Astrocyte of the spinal cord (primary cell): ENCODE results near the gene ABCC2.
A peak's percentile ranks its signal among the peaks of the same experiment; 100 is the strongest.
"Not testable (repeated sequence)": the region's sequence is repeated elsewhere in the genome, so short reads cannot be mapped to it uniquely, and the experiment has no call there.

Experiments used
- DNase-seq: peaks from one replicate; pipeline ENCODE4 v3.0.0; 2011; ENCODE audit warnings: low read depth, low spot score
- H3K4me3 ChIP-seq: 2 replicates; pipeline ENCODE4 v1.5.1; 2011; ENCODE audit warnings: low read depth, mild to moderate bottlenecking, low read length, moderate library complexity
- in situ Hi-C: cut with HindIII; loops from 2 replicates; pipeline ENCODE4 v1.10.0; 2017; ENCODE audit warnings: low sequenced_read_pairs
- TF ChIP-seq, protein P1 (sequence below): IDR thresholded peaks from 2 replicates; pipeline ENCODE4 v1.5.1; 2012; ENCODE audit warnings: low read depth, mild to moderate bottlenecking, low read length, inconsistent platforms

Gene ABCC2

DNA sequence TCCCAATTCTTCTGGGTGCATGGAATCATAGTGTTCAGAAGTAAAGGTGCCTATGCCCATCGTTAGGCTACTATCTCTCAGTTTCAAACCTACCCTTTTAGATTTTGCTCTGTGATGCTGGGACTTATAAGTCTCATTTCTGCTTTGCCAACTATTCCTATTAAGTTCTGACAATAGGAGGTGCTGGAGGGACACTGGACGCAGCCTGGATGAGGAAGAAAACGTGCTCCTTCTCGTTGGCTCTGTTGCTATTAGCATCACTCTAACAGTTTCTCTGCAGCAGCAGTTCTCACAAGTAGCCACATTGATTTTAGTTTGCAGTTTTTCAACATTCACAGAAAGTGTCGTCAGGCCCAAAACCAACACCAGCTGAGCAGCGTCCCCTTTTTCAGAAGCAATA, 72.4 kb downstream of the ABCC2 start:
- peak; percentile 85 for DNase-seq
- in situ Hi-C loops = no loop called here
- no peak overlapping the region for H3K4me3 ChIP-seq
- TF ChIP-seq, protein P1, sequence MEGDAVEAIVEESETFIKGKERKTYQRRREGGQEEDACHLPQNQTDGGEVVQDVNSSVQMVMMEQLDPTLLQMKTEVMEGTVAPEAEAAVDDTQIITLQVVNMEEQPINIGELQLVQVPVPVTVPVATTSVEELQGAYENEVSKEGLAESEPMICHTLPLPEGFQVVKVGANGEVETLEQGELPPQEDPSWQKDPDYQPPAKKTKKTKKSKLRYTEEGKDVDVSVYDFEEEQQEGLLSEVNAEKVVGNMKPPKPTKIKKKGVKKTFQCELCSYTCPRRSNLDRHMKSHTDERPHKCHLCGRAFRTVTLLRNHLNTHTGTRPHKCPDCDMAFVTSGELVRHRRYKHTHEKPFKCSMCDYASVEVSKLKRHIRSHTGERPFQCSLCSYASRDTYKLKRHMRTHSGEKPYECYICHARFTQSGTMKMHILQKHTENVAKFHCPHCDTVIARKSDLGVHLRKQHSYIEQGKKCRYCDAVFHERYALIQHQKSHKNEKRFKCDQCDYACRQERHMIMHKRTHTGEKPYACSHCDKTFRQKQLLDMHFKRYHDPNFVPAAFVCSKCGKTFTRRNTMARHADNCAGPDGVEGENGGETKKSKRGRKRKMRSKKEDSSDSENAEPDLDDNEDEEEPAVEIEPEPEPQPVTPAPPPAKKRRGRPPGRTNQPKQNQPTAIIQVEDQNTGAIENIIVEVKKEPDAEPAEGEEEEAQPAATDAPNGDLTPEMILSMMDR = peak; percentile 64

DNA sequence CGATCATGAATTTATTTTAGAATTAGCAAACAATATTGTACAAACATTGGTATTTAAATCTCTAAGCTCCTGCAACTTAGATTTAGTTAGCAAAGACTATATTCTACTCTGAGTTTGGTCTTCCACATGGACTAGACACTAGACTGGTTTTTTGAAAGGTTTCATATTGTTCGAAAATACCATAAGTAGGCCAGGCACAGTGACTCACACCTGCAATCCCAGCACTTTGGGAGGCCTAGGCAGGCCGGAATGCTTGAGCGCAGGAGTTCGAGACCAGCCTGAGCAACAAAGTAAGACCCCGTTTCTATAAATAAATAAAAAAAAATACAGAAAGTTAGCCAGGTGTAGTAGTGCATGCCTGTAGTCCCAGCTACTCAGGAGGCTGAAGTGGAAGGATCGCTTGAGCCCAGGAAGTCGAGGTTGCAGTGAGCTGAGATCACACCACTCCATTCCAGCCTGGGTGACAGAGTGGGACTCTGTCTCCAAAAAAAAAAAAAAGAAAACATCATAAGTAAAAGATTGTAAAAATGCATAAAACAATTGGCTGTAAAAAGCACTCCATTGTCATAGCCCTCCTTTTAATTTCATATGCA, 73.1 kb downstream of the ABCC2 start:
- no peak overlapping the region for H3K4me3 ChIP-seq
- TF ChIP-seq, protein P1 = no peak
- in situ Hi-C loops = no loop called here
- DNase-seq = no peak

DNA sequence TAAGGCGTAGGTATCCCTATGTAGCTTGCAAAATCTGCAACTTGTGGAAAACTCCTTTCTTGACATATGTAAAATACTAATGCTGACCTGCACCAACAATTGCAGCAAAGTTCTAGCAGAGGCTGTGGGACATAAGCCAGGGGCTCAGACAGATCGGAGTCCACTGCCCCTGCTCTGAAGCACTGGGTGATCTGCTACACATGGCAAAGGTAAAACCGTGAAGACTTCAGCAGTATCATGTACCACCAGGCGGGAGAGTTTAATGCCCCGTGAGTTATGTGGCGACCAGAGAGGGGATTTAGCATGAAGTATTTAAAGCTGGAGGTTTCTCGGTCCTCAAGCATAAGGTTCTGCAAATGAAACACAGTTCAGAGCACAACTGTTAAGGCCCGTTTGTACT, 76.4 kb downstream of the ABCC2 start:
- no peak for DNase-seq
- in situ Hi-C loops = no loop called here
- no peak overlapping the region for H3K4me3 ChIP-seq
- TF ChIP-seq, protein P1 = no peak

DNA sequence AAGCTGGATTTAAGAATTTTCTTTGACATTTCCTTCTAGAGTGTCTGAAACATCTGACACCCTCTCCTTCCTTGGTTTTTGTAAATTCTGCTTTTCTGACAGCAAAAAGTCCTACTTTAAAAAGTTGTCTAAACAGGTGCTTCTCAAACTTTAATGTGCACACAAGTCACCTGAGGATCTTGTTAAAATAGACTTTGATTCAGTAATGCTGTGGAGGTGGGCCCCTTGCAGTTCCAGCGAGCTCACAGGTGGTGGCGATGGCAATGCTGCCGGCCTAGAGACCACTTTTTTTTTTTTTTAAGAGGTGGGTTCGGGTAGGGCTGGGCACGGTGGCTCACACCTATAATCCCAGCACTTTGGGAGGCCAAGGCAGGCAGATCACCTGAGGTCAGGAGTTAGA, 77.1 kb downstream of the ABCC2 start:
- TF ChIP-seq, protein P1 = peak; percentile 53
- in situ Hi-C loops = no loop called here
- no peak overlapping the region for H3K4me3 ChIP-seq
- no peak for DNase-seq

DNA sequence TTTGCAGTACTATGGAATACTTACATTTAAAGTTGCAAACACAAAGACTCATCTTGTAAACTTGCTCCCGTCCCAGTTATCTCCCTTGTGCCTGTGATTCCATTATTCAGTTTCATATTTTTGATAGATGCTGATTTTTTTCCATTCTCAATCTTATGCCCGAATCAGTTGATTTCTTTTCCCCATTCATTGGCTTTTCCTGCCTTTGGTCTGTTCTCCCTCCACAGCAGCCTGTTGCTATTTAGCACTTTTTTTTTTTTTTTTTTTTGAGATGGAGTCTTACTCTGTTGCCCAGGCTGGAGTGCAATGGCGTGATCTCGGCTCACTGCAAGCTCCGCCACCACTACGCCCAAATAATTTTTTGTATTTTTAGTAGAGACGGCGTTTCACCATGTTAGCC, 78.0 kb downstream of the ABCC2 start:
- DNase-seq = no peak
- TF ChIP-seq, protein P1 = no peak
- H3K4me3 ChIP-seq = no peak overlapping the region
- in situ Hi-C loops = no loop called here

DNA sequence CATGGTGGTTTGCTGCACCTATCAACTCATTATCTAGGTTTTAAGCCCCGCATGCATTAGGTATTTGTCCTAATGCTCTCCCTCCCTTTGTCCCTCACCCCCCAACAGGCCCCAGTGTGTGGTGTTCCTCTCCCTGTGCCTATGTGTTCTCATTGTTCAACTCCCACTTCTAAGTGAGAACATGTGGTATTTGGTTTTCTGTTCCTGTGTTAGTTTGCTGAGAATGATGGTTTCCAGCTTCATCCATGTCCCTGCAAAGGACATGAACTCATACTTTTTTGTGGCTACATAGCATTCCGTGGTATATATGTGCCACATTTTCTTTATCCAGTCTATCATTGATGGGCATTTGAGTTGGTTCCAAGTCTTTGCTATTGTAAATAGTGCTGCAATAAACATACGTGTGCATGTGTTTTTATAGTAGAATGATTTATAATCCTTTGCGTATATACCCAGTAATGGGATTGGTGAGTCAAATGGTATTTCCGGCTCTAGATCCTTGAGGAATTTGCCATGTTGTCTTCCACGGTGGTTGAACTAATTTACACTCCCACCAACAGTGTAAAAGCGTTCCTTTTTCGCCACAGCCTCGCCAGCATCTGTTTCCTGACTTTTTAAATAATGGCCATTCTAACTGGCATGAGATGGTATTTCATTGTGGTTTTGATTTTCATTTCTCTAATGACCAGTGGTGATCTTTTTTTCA, 81.2 kb downstream of the ABCC2 start:
- peak; percentile 53 for DNase-seq
- in situ Hi-C loops, H3K4me3 ChIP-seq: not testable (repeated sequence)

DNA sequence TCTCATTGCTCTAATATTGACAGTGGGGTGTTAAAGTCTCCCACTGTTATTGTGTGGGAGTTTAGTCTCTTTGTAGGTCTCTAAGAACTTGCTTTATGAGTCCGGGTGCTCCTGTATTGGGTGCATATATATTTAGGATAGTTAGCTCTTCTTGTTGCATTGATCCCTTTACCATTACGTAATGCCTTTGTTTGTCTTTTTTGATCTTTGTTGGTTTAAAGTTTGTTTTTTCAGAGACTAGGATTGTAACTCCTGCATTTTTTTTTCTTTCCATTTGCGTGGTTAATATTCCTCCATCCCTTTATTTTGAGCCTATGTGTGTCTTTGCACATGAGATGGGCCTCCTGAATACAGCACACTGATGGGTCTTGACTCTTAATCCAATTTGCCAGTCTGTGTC, 84.8 kb downstream of the ABCC2 start:
- H3K4me3 ChIP-seq, DNase-seq, in situ Hi-C loops: not testable (repeated sequence)
